ENCODE measurements around the gene PDE4D.

- no peak for TF ChIP-seq EZH2phosphoT487 (IDR thresholded peaks at IDR 0.05; ENCODE audit: borderline replicate concordance, low read depth, low read length)
- TF ChIP-seq, protein P1, sequence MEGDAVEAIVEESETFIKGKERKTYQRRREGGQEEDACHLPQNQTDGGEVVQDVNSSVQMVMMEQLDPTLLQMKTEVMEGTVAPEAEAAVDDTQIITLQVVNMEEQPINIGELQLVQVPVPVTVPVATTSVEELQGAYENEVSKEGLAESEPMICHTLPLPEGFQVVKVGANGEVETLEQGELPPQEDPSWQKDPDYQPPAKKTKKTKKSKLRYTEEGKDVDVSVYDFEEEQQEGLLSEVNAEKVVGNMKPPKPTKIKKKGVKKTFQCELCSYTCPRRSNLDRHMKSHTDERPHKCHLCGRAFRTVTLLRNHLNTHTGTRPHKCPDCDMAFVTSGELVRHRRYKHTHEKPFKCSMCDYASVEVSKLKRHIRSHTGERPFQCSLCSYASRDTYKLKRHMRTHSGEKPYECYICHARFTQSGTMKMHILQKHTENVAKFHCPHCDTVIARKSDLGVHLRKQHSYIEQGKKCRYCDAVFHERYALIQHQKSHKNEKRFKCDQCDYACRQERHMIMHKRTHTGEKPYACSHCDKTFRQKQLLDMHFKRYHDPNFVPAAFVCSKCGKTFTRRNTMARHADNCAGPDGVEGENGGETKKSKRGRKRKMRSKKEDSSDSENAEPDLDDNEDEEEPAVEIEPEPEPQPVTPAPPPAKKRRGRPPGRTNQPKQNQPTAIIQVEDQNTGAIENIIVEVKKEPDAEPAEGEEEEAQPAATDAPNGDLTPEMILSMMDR (conservative IDR thresholded peaks at IDR 0.05; ENCODE audit: low read length), result no peak
Observed at GRCh38 chr5:59661311-59661710, 232.2 kb downstream of the PDE4D start.
